WTC11 (cell line): ENCODE data around the gene TEX14. TPM values are rescaled to one million over a fixed set of nuclear protein-coding genes. Genes with fewer than 3 reads are reported as not detected.

Experiments used
- ATAC-seq: fragments of 200-7000 bp; cut with Tn5 transposase; 2 replicates; pipeline ENCODE4 v1.10.0; 2021; ENCODE audit warnings: mild to moderate bottlenecking, moderate library complexity
- CTCF ChIA-PET: fragments of 300-600 bp; sonication (Branson Sonifier 250); formaldehyde crosslinking; loops from one replicate; lab custom pipeline; 2021; ENCODE audit warnings: antibody characterized with exemption; lab: Charles Lee
- POLR2A ChIA-PET: fragments of 350-600 bp; sonication (Branson Sonifier 250); formaldehyde crosslinking; loops from one replicate; lab custom pipeline; 2021; ENCODE audit warnings: antibody characterized with exemption; lab: Charles Lee
- DNase-seq: peaks from one replicate; pipeline ENCODE4 v3.0.0; 2021; ENCODE audit warnings: low spot score
- H3K27ac Mint-ChIP-seq: 2 replicates; pipeline ENCODE4 v1.8.0; 2021; ENCODE audit warnings: mixed read lengths
- H3K27me3 Mint-ChIP-seq: 2 replicates; pipeline ENCODE4 v1.8.0; 2021; ENCODE audit warnings: low read depth, mild to moderate bottlenecking, moderate library complexity, mixed read lengths
- H3K36me3 Mint-ChIP-seq: 2 replicates; pipeline ENCODE4 v1.8.0; 2021; ENCODE audit warnings: mixed read lengths
- H3K4me1 Mint-ChIP-seq: 2 replicates; pipeline ENCODE4 v1.8.0; 2022; ENCODE audit warnings: mixed read lengths
- H3K4me3 Mint-ChIP-seq: 2 replicates; pipeline ENCODE4 v1.8.0; 2021; ENCODE audit warnings: mild to moderate bottlenecking, moderate library complexity, mixed read lengths
- H3K9me3 Mint-ChIP-seq: 2 replicates; pipeline ENCODE4 v1.8.0; 2021; ENCODE audit warnings: mixed read lengths
- ATF1 ChIP-seq: sonication (generic); formaldehyde crosslinking; IDR thresholded peaks from 2 replicates; pipeline ENCODE4 v1.8.1; 2023; ENCODE audit warnings: mild to moderate bottlenecking, moderate library complexity, missing genetic modification reagents
- CBFB ChIP-seq: sonication (generic); formaldehyde crosslinking; IDR thresholded peaks from 2 replicates; pipeline ENCODE4 v1.8.1; 2022; ENCODE audit warnings: mild to moderate bottlenecking, low read depth, missing genetic modification reagents
- CDX4 ChIP-seq: fragments of 250-450 bp; sonication (Bioruptor Pico); IDR thresholded peaks from 2 replicates; pipeline ENCODE4 v1.9.0; 2021; ENCODE audit warnings: moderate library complexity, mild to moderate bottlenecking, inconsistent platforms, borderline replicate concordance
- CREM ChIP-seq: sonication (generic); formaldehyde crosslinking; IDR thresholded peaks from 2 replicates; pipeline ENCODE4 v1.8.1; 2022; ENCODE audit warnings: mild to moderate bottlenecking, missing genetic modification reagents, moderate library complexity
- E2F1 ChIP-seq: sonication (generic); formaldehyde crosslinking; IDR thresholded peaks from 2 replicates; pipeline ENCODE4 v1.8.0; 2022; ENCODE audit warnings: mild to moderate bottlenecking, missing genetic modification reagents
- FOXK1 ChIP-seq: sonication (generic); formaldehyde crosslinking; IDR thresholded peaks from 2 replicates; pipeline ENCODE4 v1.8.0; 2022; ENCODE audit warnings: mild to moderate bottlenecking, moderate library complexity, missing genetic modification reagents
- HMGXB4 ChIP-seq: sonication (generic); formaldehyde crosslinking; IDR thresholded peaks from 2 replicates; pipeline ENCODE4 v1.8.1; 2023; ENCODE audit warnings: mild to moderate bottlenecking, moderate library complexity, missing genetic modification reagents
- JAZF1 ChIP-seq: fragments of 250-450 bp; sonication (Bioruptor Pico); IDR thresholded peaks from 2 replicates; pipeline ENCODE4 v1.9.0; 2021; ENCODE audit warnings: moderate library complexity, mild to moderate bottlenecking, inconsistent platforms
- MYBL2 ChIP-seq: sonication (generic); formaldehyde crosslinking; IDR thresholded peaks from 2 replicates; pipeline ENCODE4 v1.8.1; 2023; ENCODE audit warnings: mild to moderate bottlenecking, moderate library complexity, missing genetic modification reagents
- TP53 ChIP-seq: sonication (generic); formaldehyde crosslinking; IDR thresholded peaks from 2 replicates; pipeline ENCODE4 v1.8.1; 2023; ENCODE audit warnings: mild to moderate bottlenecking, missing genetic modification reagents
- USF2 ChIP-seq: sonication (generic); formaldehyde crosslinking; IDR thresholded peaks from 2 replicates; pipeline ENCODE4 v1.8.1; 2023; ENCODE audit warnings: mild to moderate bottlenecking, missing genetic modification reagents, moderate library complexity
- ZNF281 ChIP-seq: sonication (generic); formaldehyde crosslinking; IDR thresholded peaks from 2 replicates; pipeline ENCODE4 v1.8.0; 2023; ENCODE audit warnings: mild to moderate bottlenecking, missing genetic modification reagents
- ZNF416 ChIP-seq: fragments of 250-450 bp; sonication (Bioruptor Pico); IDR thresholded peaks from 2 replicates; pipeline ENCODE4 v1.9.0; 2021; ENCODE audit warnings: mild to moderate bottlenecking, inconsistent platforms
- ZNF425 ChIP-seq: fragments of 250-450 bp; sonication (Bioruptor Pico); conservative IDR thresholded peaks from 2 replicates; pipeline ENCODE4 v1.9.0; 2021; ENCODE audit warnings: mild to moderate bottlenecking
- ZSCAN18 ChIP-seq: fragments of 250-450 bp; sonication (Bioruptor Pico); IDR thresholded peaks from 2 replicates; pipeline ENCODE4 v2.1.2; 2022; ENCODE audit warnings: mild to moderate bottlenecking, moderate library complexity
- total RNA-seq: library from RNA; stranded (reverse); gene quantifications from 3 replicates; pipeline ENCODE4 v1.2.3, GENCODE V29; 2021
- TF ChIP-seq, protein P1 (sequence below): fragments of 250-450 bp; sonication (Bioruptor Pico); IDR thresholded peaks from 2 replicates; pipeline ENCODE4 v1.9.0; 2021; ENCODE audit warnings: mild to moderate bottlenecking
- TF ChIP-seq, protein P2 (sequence below): sonication (generic); formaldehyde crosslinking; IDR thresholded peaks from 2 replicates; pipeline ENCODE4 v1.8.0; 2022; ENCODE audit warnings: mild to moderate bottlenecking, missing genetic modification reagents
- TF ChIP-seq, protein P3 (sequence below): sonication (generic); formaldehyde crosslinking; IDR thresholded peaks from 2 replicates; pipeline ENCODE4 v1.8.0; 2023; ENCODE audit warnings: missing genetic modification reagents, mild to moderate bottlenecking, borderline replicate concordance

The TEX14 gene
- total RNA-seq, 1 experiment from 2014 or later = 1.4 TPM

GRCh38 chr17:58570758-58571157, 121.1 kb downstream of the TEX14 start (continued):
- TF ChIP-seq TP53 (no peak), ATF1 (CRISPR knock-in tag) (no peak), ZNF416 (no peak), FOXK1 (CRISPR knock-in tag) (no peak)

GRCh38 chr17:58569196-58569595, 122.6 kb downstream of the TEX14 start:
- ChIA-PET CTCF (interaction anchor here (5.0 kb wide), 1 partner anchor 9 kb away, joined by 23 read pairs; no protein-coding TSS in a partner anchor), POLR2A (interaction anchor here (1.1 kb wide), 1 partner anchor 54 kb away, joined by 3 read pairs; the partner anchor contains the start of gene MTMR4)
- H3K4me1 Mint-ChIP-seq = peaks cover 42% of the 10 kb centered on the region
- no peaks in the 10 kb centered on the region for H3K36me3 Mint-ChIP-seq
- DNase-seq = no peak
- H3K4me3 Mint-ChIP-seq = no peak overlapping the region
- no peaks in the 10 kb centered on the region for H3K9me3 Mint-ChIP-seq
- no peak for ATAC-seq
- no peak overlapping the region for H3K27ac Mint-ChIP-seq
- H3K27me3 Mint-ChIP-seq = no peaks in the 10 kb centered on the region
- TF ChIP-seq, protein P1, sequence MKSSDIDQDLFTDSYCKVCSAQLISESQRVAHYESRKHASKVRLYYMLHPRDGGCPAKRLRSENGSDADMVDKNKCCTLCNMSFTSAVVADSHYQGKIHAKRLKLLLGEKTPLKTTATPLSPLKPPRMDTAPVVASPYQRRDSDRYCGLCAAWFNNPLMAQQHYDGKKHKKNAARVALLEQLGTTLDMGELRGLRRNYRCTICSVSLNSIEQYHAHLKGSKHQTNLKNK (CRISPR knock-in tag) = no peak
- TF ChIP-seq ZNF281 (CRISPR knock-in tag) (no peak), E2F1 (no peak), ZSCAN18 (CRISPR knock-in tag) (no peak), JAZF1 (no peak), CBFB (CRISPR knock-in tag) (no peak), ZNF425 (CRISPR knock-in tag) (no peak), MYBL2 (CRISPR knock-in tag) (no peak), CDX4 (CRISPR knock-in tag) (no peak), HMGXB4 (CRISPR knock-in tag) (no peak), CREM (CRISPR knock-in tag) (no peak), USF2 (CRISPR knock-in tag) (no peak)
- TF ChIP-seq, protein P2, sequence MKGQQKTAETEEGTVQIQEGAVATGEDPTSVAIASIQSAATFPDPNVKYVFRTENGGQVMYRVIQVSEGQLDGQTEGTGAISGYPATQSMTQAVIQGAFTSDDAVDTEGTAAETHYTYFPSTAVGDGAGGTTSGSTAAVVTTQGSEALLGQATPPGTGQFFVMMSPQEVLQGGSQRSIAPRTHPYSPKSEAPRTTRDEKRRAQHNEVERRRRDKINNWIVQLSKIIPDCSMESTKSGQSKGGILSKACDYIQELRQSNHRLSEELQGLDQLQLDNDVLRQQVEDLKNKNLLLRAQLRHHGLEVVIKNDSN (CRISPR knock-in tag) = no peak
- TF ChIP-seq, protein P3, sequence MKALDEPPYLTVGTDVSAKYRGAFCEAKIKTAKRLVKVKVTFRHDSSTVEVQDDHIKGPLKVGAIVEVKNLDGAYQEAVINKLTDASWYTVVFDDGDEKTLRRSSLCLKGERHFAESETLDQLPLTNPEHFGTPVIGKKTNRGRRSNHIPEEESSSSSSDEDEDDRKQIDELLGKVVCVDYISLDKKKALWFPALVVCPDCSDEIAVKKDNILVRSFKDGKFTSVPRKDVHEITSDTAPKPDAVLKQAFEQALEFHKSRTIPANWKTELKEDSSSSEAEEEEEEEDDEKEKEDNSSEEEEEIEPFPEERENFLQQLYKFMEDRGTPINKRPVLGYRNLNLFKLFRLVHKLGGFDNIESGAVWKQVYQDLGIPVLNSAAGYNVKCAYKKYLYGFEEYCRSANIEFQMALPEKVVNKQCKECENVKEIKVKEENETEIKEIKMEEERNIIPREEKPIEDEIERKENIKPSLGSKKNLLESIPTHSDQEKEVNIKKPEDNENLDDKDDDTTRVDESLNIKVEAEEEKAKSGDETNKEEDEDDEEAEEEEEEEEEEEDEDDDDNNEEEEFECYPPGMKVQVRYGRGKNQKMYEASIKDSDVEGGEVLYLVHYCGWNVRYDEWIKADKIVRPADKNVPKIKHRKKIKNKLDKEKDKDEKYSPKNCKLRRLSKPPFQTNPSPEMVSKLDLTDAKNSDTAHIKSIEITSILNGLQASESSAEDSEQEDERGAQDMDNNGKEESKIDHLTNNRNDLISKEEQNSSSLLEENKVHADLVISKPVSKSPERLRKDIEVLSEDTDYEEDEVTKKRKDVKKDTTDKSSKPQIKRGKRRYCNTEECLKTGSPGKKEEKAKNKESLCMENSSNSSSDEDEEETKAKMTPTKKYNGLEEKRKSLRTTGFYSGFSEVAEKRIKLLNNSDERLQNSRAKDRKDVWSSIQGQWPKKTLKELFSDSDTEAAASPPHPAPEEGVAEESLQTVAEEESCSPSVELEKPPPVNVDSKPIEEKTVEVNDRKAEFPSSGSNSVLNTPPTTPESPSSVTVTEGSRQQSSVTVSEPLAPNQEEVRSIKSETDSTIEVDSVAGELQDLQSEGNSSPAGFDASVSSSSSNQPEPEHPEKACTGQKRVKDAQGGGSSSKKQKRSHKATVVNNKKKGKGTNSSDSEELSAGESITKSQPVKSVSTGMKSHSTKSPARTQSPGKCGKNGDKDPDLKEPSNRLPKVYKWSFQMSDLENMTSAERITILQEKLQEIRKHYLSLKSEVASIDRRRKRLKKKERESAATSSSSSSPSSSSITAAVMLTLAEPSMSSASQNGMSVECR = no peak
